HG03103 (cell line): ENCODE results near the gene ERFL.
"Not testable (repeated sequence)": the region's sequence is repeated elsewhere in the genome, so short reads cannot be mapped to it uniquely, and the experiment has no call there.

ENCODE experiments used
- ATAC-seq: cut with Tn5 transposase; IDR thresholded peaks from one replicate; pipeline ENCODE4 v1.9.1; 2021; ENCODE audit warnings: low read depth; ENCODE audit not compliant: unreplicated experiment

Gene ERFL

DNA sequence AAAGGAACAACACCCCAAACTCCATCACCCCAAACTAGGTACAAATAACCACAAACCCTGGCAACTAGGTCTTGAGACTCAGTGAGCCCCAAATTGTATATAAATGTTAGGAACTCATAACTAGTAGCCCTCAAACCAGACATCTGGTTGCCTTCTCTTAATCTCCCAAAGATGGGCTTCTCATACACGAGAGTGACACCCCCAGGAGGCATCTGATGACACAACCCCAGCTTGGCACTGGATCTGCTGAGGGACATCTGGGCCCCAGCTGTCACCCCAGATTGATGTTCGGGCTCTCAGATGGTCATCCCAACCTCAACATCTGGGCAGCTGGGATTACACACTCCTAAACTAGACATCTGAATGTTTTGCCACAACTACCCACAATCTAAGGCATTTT lies 16.1 kb upstream of the ERFL start:
- ATAC-seq, result no peak

GRCh38 chr19:41941410-41942202 lies 13.4 kb upstream of the ERFL start:
- ATAC-seq, result no peak

DNA sequence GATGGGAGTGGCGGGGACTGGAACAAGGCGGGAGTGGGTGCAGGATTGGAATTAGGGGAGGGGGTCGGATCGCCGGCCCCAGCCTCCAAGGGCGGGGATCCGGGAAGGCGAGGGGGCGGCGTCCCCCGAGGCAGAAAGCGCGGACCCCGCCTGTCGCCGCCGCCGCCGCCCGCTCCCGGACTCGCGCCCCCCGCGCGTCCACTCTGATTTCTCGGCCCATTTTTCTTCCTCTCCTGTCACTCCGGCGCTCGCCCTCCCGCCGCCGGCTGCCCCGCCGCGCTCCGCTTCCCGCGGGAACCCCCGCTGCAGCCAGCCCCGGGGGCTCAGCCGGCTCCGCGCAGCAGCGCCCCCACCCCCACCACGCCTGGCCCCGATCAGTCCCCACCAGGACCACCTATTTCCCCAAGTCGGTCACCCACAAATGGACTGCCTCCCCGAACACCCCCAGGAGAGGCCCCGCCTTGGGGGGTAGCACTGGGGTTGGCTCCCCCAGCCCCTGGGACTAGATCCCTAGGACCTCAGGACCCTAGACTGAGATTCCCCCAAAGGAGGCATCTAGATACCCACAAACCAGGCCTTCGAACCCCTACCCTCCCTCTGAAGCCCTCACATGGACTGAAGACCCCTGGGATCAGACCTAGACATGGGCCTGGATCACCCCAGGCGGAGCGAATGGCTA lies 12.6 kb upstream of the ERFL start:
- ATAC-seq, result no peak

DNA sequence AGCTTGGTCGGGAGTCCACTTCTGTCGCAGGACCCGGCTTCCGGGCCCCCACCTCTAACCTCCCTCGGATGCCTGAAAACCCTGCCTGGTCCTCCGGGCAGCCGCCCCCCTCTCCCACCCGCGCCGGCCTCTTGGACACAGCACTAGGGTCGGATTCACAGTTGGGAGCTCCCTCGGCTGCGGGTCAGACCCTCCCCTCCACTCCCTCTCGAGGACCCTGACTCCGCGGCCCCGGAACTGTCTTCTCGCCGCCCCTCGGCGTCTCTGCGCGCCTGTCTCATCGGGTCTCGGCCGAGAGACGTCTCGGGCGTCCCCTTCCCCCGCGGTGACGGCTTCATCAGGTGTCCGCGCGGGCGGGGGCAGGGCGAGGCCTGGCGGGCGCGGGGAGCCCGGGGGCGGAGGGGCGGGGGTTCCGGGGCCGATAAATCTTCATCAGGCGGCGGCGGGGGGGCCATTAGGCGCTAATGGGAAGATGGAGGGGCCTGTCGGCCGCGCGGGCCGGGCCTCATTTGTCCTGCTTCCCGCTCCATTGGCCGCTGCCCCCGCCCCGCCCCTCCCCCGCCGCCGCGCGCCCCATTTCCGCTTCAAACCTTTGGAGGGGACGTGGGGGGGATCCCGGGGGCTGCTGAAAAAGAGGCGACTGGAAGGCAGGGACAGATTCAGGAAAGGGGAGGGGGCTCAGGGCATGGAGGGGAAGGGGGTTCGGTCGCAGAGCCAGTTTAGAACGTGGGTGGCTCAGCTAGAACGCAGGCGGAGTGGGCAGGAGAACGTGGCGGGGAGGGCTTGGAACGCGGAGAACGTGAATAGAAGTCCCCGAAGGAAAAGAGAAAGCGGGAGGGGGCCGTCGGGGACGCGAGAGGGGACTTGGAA lies 11.8 kb upstream of the ERFL start:
- no peak for ATAC-seq

GRCh38 chr19:41939209-41939608 lies 11.0 kb upstream of the ERFL start:
- not testable (repeated sequence) for ATAC-seq

GRCh38 chr19:41937525-41938468 lies 9.5 kb upstream of the ERFL start:
- ATAC-seq, result no peak

DNA sequence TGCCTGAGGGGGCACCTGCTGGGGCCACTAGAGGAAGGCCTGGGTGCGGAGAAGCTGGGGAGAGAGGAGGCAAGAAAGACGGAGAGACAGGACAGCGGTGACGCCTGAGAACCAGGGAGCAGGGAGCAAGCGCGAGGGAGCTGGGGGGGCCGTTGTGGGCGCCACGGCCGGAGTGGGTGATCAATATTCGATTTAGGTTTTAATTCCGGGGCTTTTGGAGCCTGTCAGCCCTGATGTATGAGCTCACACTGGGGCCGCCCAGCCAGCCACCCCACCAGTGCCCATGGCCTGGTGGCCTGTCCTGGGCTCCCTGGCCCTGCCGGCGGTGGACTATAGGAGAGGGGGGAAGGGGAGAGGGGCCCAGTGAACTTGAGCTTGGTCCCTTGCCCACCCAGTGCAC lies 8.7 kb upstream of the ERFL start:
- no peak for ATAC-seq

- ATAC-seq, result no peak
These were observed 8.2 kb upstream of the ERFL start for GRCh38 chr19:41936416-41936850.

- ATAC-seq, result no peak
These were observed 7.6 kb upstream of the ERFL start for GRCh38 chr19:41935760-41936415.

- no peak for ATAC-seq
These were observed 6.7 kb upstream of the ERFL start for GRCh38 chr19:41934849-41935374.

DNA sequence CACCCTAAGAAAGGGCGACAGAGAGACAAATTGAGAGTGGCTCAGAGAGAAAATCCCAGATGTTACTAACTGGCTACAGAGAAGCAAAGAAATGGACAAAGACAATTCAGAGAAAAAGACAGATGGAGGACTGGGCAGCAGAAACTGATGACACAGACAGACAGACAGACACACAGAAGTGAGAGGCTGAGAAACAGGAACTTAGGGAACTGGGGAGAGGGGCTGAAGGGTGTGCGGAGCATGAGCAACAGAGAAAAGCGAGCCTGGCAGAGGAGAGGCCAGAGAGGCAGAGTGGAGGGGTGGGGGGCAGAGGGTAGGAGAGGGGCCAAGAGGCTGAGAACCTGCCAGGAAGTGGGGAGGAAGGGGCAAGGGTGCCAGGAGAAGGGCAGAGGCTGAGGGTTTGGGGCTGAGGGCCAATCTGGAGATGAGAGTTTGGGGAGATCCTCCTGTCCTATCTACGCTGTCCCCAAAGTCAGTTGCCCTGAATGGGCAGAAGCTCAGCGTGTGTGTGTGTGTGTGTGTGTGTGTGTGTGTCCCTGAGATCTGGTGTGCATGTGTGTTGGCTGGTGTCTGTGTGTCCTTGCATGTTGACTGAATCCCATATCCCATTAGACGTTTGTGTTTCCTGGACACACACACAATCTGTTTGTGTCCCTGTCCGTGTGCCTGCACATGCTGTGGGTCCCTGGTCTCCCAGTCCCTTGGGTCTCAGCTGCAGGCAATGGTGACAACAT lies 5.6 kb upstream of the ERFL start:
- no peak for ATAC-seq

DNA sequence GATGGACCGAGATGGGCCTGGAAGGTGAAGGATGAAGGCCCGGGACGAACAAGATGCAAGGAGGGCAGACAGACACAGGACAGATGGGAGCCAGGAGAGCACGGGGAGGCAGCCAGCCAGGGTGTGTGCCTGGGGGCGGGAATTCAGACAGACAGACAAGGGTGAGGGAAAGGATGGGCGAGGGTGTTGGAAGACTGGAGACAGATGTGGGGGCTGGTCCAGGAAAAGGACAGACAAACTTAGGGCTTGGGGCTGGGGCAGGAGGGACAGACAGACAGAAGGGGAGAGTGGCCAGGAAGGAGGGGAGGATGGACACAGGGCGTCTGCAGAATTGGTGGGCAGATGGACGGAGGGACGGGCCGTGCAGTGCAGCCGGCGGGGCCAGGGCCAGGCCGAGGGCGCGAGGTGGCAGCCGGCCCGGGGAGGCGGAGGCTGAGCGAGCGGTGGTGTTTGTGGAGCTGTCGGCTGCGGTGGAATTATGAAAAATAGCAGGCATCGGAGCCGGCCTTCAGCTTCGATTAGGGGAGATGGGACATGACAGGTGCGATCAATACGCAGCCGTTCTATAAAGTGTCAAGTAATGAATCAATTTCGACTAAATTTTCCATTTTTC lies 4.6 kb upstream of the ERFL start:
- ATAC-seq, result no peak

DNA sequence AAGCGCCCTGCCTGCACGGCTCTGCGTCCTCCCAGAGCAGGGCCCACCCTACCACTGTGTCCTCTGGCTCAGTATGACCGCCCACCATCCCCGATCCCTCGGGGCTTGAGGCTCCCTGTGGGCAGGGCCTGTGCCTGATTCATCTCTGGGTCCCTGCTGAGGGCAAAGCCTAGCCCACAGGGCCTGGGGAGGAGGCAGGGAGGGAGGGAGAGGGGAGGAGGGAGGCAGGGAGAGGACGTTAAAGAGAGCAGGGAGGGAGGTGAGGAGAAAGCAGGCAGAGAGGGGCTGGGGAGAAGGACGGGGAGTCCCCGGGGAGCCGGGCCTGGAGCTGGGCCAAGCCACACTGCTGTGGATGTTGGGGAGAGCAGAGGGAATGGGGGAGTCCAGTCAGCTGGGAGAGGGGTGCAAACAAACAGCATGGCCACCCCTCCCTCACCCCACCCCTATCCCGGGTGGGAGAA lies 4.0 kb upstream of the ERFL start:
- no peak for ATAC-seq

DNA sequence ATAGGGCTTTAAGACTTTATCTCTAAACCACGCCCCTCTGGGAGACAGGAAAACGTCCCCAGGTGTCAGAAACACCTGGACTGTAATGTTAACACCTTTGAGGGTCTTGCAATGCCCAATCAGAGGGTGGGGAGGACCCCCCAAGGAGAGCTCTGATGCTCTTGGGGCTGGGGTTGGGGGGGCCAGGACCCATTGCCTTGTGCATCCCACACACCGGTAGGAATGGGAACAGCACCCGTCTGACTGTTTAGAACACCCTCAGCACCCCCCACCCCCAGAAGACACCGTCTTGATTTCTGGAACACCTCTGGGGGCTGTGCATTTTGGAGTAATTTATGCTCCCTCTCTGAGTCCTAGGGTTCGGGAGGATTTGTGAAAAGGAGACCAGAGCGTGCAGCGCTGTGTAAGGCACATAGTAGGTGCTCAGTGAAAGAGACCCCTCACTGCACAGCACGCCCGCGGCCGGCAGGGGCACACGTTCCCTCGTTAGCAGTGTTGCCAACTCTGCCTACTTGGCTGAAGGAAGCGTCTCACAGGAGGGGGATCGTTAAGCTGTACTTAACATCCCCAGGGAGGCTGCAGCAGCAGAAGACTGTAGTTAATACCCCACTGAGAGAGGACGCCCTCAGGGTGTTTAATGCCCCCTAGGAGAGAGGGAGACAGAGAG lies 2.8 kb upstream of the ERFL start:
- no peak for ATAC-seq

DNA sequence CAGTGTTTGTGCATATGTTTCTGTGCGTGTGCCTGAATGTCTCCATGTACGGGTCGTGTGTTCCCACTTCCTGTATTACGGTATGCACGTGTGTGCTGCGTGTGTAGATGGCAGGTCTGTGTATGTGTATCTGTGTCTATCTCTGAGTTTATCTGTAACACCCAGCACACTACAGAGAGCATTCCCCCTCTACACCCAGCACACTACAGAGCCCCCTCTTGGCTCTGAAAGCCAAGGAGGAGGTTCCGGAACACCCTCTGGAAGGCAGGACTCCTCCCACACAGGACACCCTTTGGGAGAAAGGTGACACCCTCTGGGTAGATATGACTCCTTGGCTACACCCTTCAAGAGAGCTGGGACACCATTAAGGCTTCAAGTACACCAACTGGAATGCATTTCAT lies 2.1 kb upstream of the ERFL start:
- no peak for ATAC-seq

- ATAC-seq, result no peak
These were observed 1.4 kb upstream of the ERFL start for GRCh38 chr19:41929536-41930071.

DNA sequence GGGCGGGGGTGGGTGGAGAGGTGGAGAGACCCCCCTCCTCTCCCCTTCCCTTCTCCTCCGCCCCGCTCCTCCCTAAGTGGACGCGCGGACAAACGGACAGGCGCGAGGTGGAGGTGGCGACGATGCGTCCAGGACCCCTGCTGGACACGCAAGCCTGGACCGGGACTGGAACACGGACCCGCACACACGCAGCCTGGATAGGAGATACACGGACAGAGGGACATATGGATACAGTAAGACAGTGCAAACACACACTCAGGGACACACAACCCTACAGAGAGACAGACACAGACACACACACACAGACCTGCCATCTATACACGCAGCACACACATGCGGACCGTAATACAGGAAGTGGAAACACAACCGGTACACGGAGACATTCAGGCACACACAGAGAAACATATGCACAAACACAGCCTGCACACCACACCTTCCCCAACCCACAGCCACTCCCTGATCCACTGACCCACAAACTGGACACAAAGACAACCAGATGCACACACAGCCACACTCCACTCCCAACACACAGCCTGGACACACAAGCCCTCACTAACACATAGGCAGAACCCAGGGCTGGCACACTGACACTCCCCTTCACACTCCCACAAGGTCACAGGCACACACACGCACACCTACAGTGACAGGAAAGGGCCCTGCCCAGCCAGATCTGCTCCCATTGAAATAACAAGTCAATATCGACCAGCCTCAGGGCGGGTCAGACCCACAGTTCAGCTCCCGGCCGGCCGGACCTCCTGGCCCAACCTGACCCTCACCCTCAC lies 696 bp upstream of the ERFL start:
- ATAC-seq, result no peak
